K562 (cell line): ENCODE results near the gene NRROS. TPM values are rescaled to one million over a fixed set of nuclear protein-coding genes. Genes with fewer than 3 reads are reported as not detected.
A peak's percentile ranks its signal among the peaks of the same experiment; 100 is the strongest.
"Not testable (repeated sequence)": the region's sequence is repeated elsewhere in the genome, so short reads cannot be mapped to it uniquely, and the experiment has no call there.

Experiments used
- ATAC-seq: fragments of 200-7000 bp; cut with Tn5 transposase; 3 replicates; pipeline ENCODE4 v1.9.1; 2020; ENCODE audit warnings: moderate library complexity
- BruUV-seq: library from RNA; stranded (reverse); fragments of 400-500 nt; replicated peaks from 2 replicates; lab custom pipeline; 2021; lab: Mats Ljungman, UMichigan
- CTCF ChIA-PET: fragments of 300-600 bp; formaldehyde crosslinking; extraction: SDS; loops from one replicate; lab custom pipeline; 2021; ENCODE audit warnings: low intra/inter-chr PET ratio; lab: Yijun Ruan, JAX
- POLR2A ChIA-PET: fragments of 300-600, 350-650 bp; sonication (Branson Sonifier 250); formaldehyde crosslinking; extraction: SDS; loops from one replicate; lab custom pipeline; 2021; ENCODE audit warnings: antibody characterized with exemption, inconsistent platforms; lab: Yijun Ruan, JAX
- DNase-seq, 4 experiments: peaks; one replicate each; pipeline versions ENCODE4 v3.0.0 to v3.0.0-alpha.2; 2011 to 2018; ENCODE audit warnings: low spot score in 3 of 4, mixed read lengths in 3 of 4; ENCODE audit errors: extremely low read depth in 1 of 4
- FAIRE-seq: peaks from 2 replicates; lab custom pipeline; 2011; peaks lifted over from hg19 to GRCh38; lab: Jason Lieb, UNC
- H2AFZ ChIP-seq: 2 replicates; pipeline ENCODE4 v1.6.0; 2011; ENCODE audit warnings: low read depth, low read length, control low read depth, inconsistent platforms
- H3K27ac ChIP-seq: fragments of 200-600 bp; 3 replicates; pipeline ENCODE4 v1.8.0; 2011; ENCODE audit warnings: low read depth, mild to moderate bottlenecking, control low read depth, inconsistent platforms, low read length, moderate library complexity, mixed read lengths; ENCODE audit errors: extremely low read depth
- H3K27me3 ChIP-seq, 2 experiments: fragments of 300-600 bp in 1 of 2; 2 replicates in 1 of 2; 3 replicates in 1 of 2; pipeline versions ENCODE4 v1.6.0 to v1.8.0; 2011; ENCODE audit warnings: inconsistent platforms in 2 of 2, low read length in 2 of 2, mild to moderate bottlenecking in 1 of 2, mixed read lengths in 1 of 2, moderate library complexity in 1 of 2; ENCODE audit not compliant: control insufficient read depth in 2 of 2, insufficient read depth in 2 of 2
- H3K36me3 ChIP-seq: fragments of 300-600 bp; 3 replicates; pipeline ENCODE4 v1.8.0; 2011; ENCODE audit warnings: mild to moderate bottlenecking, low read length, inconsistent platforms; ENCODE audit not compliant: control insufficient read depth, insufficient read depth
- H3K4me1 ChIP-seq, 2 experiments: fragments of 200-600 bp in 1 of 2; replicated peaks in 1 of 2; 2 replicates in 1 of 2; 3 replicates in 1 of 2; pipeline versions ENCODE4 v1.5.1 to v1.8.0; 2011; ENCODE audit warnings: inconsistent platforms in 2 of 2, low read length in 2 of 2, mild to moderate bottlenecking in 1 of 2, mixed read lengths in 1 of 2, moderate library complexity in 1 of 2; ENCODE audit not compliant: control insufficient read depth in 2 of 2, insufficient read depth in 2 of 2
- H3K4me2 ChIP-seq: 2 replicates; pipeline ENCODE4 v1.6.1; 2011; ENCODE audit warnings: low read length, control low read depth, inconsistent platforms, mixed read lengths; ENCODE audit not compliant: insufficient read depth
- H3K4me3 ChIP-seq: fragments of 200-600 bp; sonication (generic), shearing (Covaris generic); 2 replicates; pipeline ENCODE4 v1.5.1; 2016; ENCODE audit warnings: control low read depth, inconsistent platforms
- H3K79me2 ChIP-seq: fragments of 200-600 bp; 3 replicates; pipeline ENCODE4 v1.8.0; 2011; ENCODE audit warnings: low read length, inconsistent platforms; ENCODE audit not compliant: control insufficient read depth, insufficient read depth
- H3K9ac ChIP-seq, 2 experiments: 2 replicates each; pipeline versions ENCODE4 v1.6.0 to v1.6.1; 2011; ENCODE audit warnings: low read depth in 2 of 2, low read length in 2 of 2, control low read depth in 1 of 2, inconsistent platforms in 1 of 2, mild to moderate bottlenecking in 1 of 2, mixed read lengths in 1 of 2; ENCODE audit not compliant: insufficient read depth in 1 of 2
- H3K9me1 ChIP-seq: one replicate; pipeline ENCODE4 v1.6.0; 2011; ENCODE audit warnings: inconsistent platforms, mild to moderate bottlenecking, low read length, moderate library complexity; ENCODE audit not compliant: control insufficient read depth, insufficient read depth
- H3K9me3 ChIP-seq: replicated peaks from 2 replicates; pipeline ENCODE4 v1.5.1; 2011; ENCODE audit warnings: low read depth, low read length, inconsistent platforms; ENCODE audit not compliant: control insufficient read depth, insufficient read depth
- H4K20me1 ChIP-seq: replicated peaks from 2 replicates; pipeline ENCODE4 v1.6.1; 2011; ENCODE audit warnings: low read length, inconsistent platforms, mixed read lengths; ENCODE audit not compliant: control insufficient read depth, insufficient read depth
- CCAR2 ChIP-seq: fragments of 200-400 bp; formaldehyde crosslinking; IDR thresholded peaks from 2 replicates; pipeline ENCODE4 v1.6.1; 2017; ENCODE audit warnings: mild to moderate bottlenecking, low read depth, low read length
- CHD1 ChIP-seq: fragments of 200-600 bp; sonication (generic); IDR thresholded peaks from one replicate; pipeline ENCODE4 v1.6.1; 2012; ENCODE audit warnings: mild to moderate bottlenecking, moderate library complexity, low read length, inconsistent platforms
- DMBX1 ChIP-seq: fragments of 250-450 bp; sonication (Bioruptor Pico); IDR thresholded peaks from 2 replicates; pipeline ENCODE4 v1.8.0; 2022; ENCODE audit warnings: inconsistent platforms, mild to moderate bottlenecking, moderate library complexity, borderline replicate concordance
- EP300 ChIP-seq: IDR thresholded peaks from 2 replicates; pipeline ENCODE4 v1.6.1; 2012; ENCODE audit warnings: low read length, improper control_type of control experiment
- ETS2 ChIP-seq: IDR thresholded peaks from 2 replicates; pipeline ENCODE4 v1.6.1; 2016; ENCODE audit warnings: borderline replicate concordance, missing genetic modification characterization, mild to moderate bottlenecking, moderate library complexity, missing compliant biosample characterization; ENCODE audit not compliant: poor library complexity, severe bottlenecking
- FOXK2 ChIP-seq, 2 experiments: fragments of 450-650 bp; IDR thresholded peaks in 1 of 2; conservative IDR thresholded peaks in 1 of 2; 2 replicates each; pipeline ENCODE4 v1.6.1; 2016; ENCODE audit warnings: low read depth in 2 of 2, mild to moderate bottlenecking in 1 of 2
- GATA2 ChIP-seq: sonication (generic); formaldehyde crosslinking; IDR thresholded peaks from 2 replicates; pipeline ENCODE4 v1.4.0; 2020; ENCODE audit warnings: mild to moderate bottlenecking, missing genetic modification reagents
- HDAC1 ChIP-seq, 2 experiments: fragments of 450-650 bp; IDR thresholded peaks; 2 replicates each; pipeline ENCODE4 v1.6.1; 2016 to 2017; ENCODE audit warnings: inconsistent platforms in 1 of 2, mild to moderate bottlenecking in 1 of 2, moderate library complexity in 1 of 2
- NR2C2 ChIP-seq, 2 experiments: fragments of 200-800 bp in 1 of 2; sonication (Bioruptor generic) in 1 of 2; sonication (generic) in 1 of 2; formaldehyde crosslinking in 1 of 2; IDR thresholded peaks; 2 replicates each; pipeline versions ENCODE4 v1.6.1 to v1.8.0; 2016 to 2022; ENCODE audit warnings: mild to moderate bottlenecking in 1 of 2, missing compliant biosample characterization in 1 of 2, missing genetic modification characterization in 1 of 2, missing genetic modification reagents in 1 of 2
- SOX6 ChIP-seq: fragments of 450-650 bp; IDR thresholded peaks from 2 replicates; pipeline ENCODE4 v1.6.1; 2014; ENCODE audit warnings: mild to moderate bottlenecking
- ZNF354B ChIP-seq: fragments of 250-450 bp; sonication (Bioruptor Pico); IDR thresholded peaks from 2 replicates; pipeline ENCODE4 v1.4.0; 2020
- WGBS: fragments of 100-300 bp; shearing (Covaris generic); methylation state at CpG from one replicate; pipeline ENCODE4 v1.1.6; 2016; ENCODE audit warnings: low coverage, mixed read lengths; ENCODE audit not compliant: insufficient coverage; ENCODE audit errors: missing lambda C conversion rate; 5-methylcytosine and 5-hydroxymethylcytosine counted together
- in situ Hi-C: fragments of 300-500 bp; cut with MboI; formaldehyde crosslinking; loops from 4 replicates; pipeline ENCODE4 v1.15.0; 2018; ENCODE audit warnings: inconsistent platforms, mixed read lengths
- intact Hi-C: fragments of 100-400 bp; cut with micrococcal nuclease; formaldehyde crosslinking; loops from 2 replicates; pipeline ENCODE4 v1.14.2; 2022
- polyA plus RNA-seq, 8 experiments: library from polyadenylated mRNA; depleted of rRNA in 4 of 8; stranded (reverse) in 5 of 8; unstranded in 3 of 8; fragments of >200 nt; fragmentation: Nextera tagmentation in 2 of 8; fragmentation: Illumina TruSeq in 1 of 8; extraction: Ambion mirVana in 2 of 8; extraction: Trizol in 1 of 8; gene quantifications; 2 replicates each; pipeline versions ENCODE4 v1.2.1 to v1.2.3, GENCODE V29; 2011 to 2014; ENCODE audit warnings: inconsistent platforms in 1 of 8, missing spikeins in 1 of 8
- total RNA-seq, 7 experiments: library from RNA; depleted of rRNA in 6 of 7; stranded (reverse); fragments of >200 nt in 6 of 7; fragmentation: Illumina TruSeq in 2 of 7; extraction: Trizol in 2 of 7; gene quantifications; 2 replicates each; pipeline versions ENCODE4 v1.2.1 to v1.2.3, GENCODE V29; 2011 to 2021; ENCODE audit warnings: low replicate concordance in 1 of 7
- TF ChIP-seq, protein P1 (sequence below), 2 experiments: IDR thresholded peaks in 1 of 2; conservative IDR thresholded peaks in 1 of 2; 2 replicates each; pipeline ENCODE4 v1.6.1; 2016; ENCODE audit warnings: low read depth in 2 of 2, mild to moderate bottlenecking in 1 of 2, missing compliant biosample characterization in 1 of 2, missing genetic modification characterization in 1 of 2, moderate library complexity in 1 of 2
- TF ChIP-seq, protein P2 (sequence below), 2 experiments: fragments of 250-450 bp in 1 of 2; fragments of 450-650 bp in 1 of 2; sonication (Bioruptor Pico) in 1 of 2; IDR thresholded peaks; 2 replicates each; pipeline versions ENCODE4 v1.6.1 to v1.8.0; 2016 to 2021; ENCODE audit warnings: mild to moderate bottlenecking in 2 of 2, moderate library complexity in 2 of 2, missing compliant biosample characterization in 1 of 2, missing genetic modification characterization in 1 of 2

NRROS gene
- total and polyA plus RNA-seq, 9 of the 15 experiments (the other 6 are each of a cell fraction or from before 2014, with no cell fraction given), result 0.34 to 13.8 (median 3.8) TPM

GRCh38 chr3:196611761-196612483, 27.6 kb upstream of the NRROS start (continued):
- TF ChIP-seq, protein P1, sequence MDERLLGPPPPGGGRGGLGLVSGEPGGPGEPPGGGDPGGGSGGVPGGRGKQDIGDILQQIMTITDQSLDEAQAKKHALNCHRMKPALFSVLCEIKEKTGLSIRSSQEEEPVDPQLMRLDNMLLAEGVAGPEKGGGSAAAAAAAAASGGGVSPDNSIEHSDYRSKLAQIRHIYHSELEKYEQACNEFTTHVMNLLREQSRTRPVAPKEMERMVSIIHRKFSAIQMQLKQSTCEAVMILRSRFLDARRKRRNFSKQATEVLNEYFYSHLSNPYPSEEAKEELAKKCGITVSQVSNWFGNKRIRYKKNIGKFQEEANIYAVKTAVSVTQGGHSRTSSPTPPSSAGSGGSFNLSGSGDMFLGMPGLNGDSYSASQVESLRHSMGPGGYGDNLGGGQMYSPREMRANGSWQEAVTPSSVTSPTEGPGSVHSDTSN (CRISPR knock-in tag; IDR thresholded peaks at IDR 0.05; ENCODE audit: low read depth), result no peak
- TF ChIP-seq, protein P1 (tag; conservative IDR thresholded peaks at IDR 0.05; ENCODE audit: low read depth), result no peak
- TF ChIP-seq CHD1, result no peak
- TF ChIP-seq HDAC1 (IDR thresholded peaks at IDR 0.05), result peak in 1 of 2 experiments; percentile 56; a peak in 2 of 4 replicates
- no peak for TF ChIP-seq CCAR2
- peak; percentile 84 for TF ChIP-seq GATA2 (CRISPR knock-in tag)
- TF ChIP-seq, protein P2, sequence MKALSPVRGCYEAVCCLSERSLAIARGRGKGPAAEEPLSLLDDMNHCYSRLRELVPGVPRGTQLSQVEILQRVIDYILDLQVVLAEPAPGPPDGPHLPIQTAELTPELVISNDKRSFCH (CRISPR knock-in tag; IDR thresholded peaks at IDR 0.05), result no peak
- TF ChIP-seq, protein P2 (tag; IDR thresholded peaks at IDR 0.05), result 0 out of 2 replicates have a peak, but pooled peaks have one; percentile 32
- TF ChIP-seq ZNF354B (CRISPR knock-in tag), result no peak
- TF ChIP-seq DMBX1 (CRISPR knock-in tag), result no peak
- TF ChIP-seq FOXK2 (conservative IDR thresholded peaks at IDR 0.05 in 1 of 2, IDR thresholded peaks at IDR 0.05 in 1 of 2; ENCODE audit: low read depth in 2 of 2), result peak in 1 of 2 experiments; percentile 36; a peak in 1 of 4 replicates
- no peak for TF ChIP-seq NR2C2 (CRISPR knock-in tag; IDR thresholded peaks at IDR 0.05)
- peak; percentile 63 for TF ChIP-seq NR2C2 (tag; IDR thresholded peaks at IDR 0.05)
- no peak for TF ChIP-seq ETS2 (tag)
- peak; percentile 62 for TF ChIP-seq SOX6
- TF ChIP-seq EP300, result peak; percentile 59

DNA sequence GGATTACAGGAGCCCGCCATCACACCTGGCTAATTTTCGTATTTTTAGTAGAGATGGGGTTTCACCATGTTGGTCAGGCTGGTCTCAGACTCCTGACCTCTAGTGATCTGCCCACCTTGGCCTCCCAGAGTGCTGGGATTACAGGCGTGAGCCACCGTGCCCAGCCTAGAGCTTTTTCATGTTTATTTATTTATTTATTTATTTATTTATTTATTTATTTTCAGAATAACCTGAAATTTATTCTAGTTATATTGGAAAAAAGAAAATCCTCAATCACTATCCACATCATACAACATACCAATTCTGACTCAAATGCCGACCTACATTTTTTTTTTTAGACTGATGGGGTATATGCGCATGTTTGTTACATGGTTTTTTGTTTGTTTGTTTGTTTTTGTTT, 24.3 kb upstream of the NRROS start:
- H3K36me3 ChIP-seq, ATAC-seq, H3K4me2 ChIP-seq, H3K9me3 ChIP-seq, H3K9ac ChIP-seq, H3K27me3 ChIP-seq, BruUV-seq, H2AFZ ChIP-seq, H3K9me1 ChIP-seq, CTCF ChIA-PET, H3K79me2 ChIP-seq, FAIRE-seq, H3K4me3 ChIP-seq, H4K20me1 ChIP-seq, intact Hi-C loops, H3K27ac ChIP-seq, in situ Hi-C loops, DNase-seq: not testable (repeated sequence)
- H3K4me1 ChIP-seq, result peaks cover 16 to 24% of the 10 kb centered on the region in 2 experiments
- POLR2A ChIA-PET, result interaction anchor here (0.6 kb wide), 1 partner anchor 158 kb away, joined by 3 read pairs; no protein-coding TSS in a partner anchor
- 75% methylated on average over 5 of the region's 6 CpGs for WGBS
